ENCODE measurements around the gene HECW1. TPM values are rescaled to one million over a fixed set of nuclear protein-coding genes. Genes with fewer than 3 reads are reported as not detected.

The HECW1 gene
- total and polyA plus RNA-seq, 2 experiments from 2014 or later, result 2.0 to 4.8 TPM

DNA sequence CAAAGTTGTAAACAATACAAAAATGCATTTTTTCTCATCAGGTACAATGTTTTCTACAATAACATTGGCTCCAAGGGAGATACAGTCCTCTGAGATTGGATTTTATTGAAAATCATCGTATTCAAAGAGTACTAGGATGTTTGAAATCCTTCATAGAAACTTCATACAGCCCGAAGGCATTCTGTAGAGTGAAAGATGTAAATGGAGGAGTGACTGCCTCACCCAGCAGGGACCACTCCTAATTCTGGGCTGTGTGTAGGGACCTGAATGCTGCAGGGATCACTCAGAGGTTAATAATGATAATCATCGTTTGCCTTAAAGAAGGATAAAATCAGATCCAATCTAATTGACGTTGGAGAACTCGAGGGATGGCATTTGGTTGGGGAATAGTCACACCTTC, 198.6 kb downstream of the HECW1 start:
- 88% methylated on average over 5 of the region's 5 CpGs for WGBS, 2 experiments (ENCODE audit: low coverage in 1 of 2, low lambda C conversion rate in 2 of 2, missing lambda C conversion rate in 2 of 2)
- Histone ChIP-seq H3K27ac (no peak overlapping the region), H3K4me3 (no peak overlapping the region), H4K20me1 (ENCODE audit: insufficient read depth) (no peaks in the 10 kb centered on the region), H3K36me3 (ENCODE audit: low read depth) (no peaks in the 10 kb centered on the region), H3K9me3 (ENCODE audit: low read depth) (no peaks in the 10 kb centered on the region), H3K9ac (no peak overlapping the region), H3K9me2 (ENCODE audit: insufficient read depth) (no peaks in the 10 kb centered on the region), H3K4me1 (ENCODE audit: insufficient read depth) (no peaks in the 10 kb centered on the region), H3K27me3 (replicated peaks; ENCODE audit: insufficient read depth) (no peaks in the 10 kb centered on the region), H3F3A (ENCODE audit: insufficient read depth) (no peaks in the 10 kb centered on the region), H3K4me2 (ENCODE audit: unreplicated experiment) (no peak overlapping the region), H2AFZ (no peak overlapping the region), H3K79me2 (ENCODE audit: insufficient read depth) (no peaks in the 10 kb centered on the region)
- TF ChIP-seq EZH2phosphoT487 (IDR thresholded peaks at IDR 0.05; ENCODE audit: insufficient read depth, low read depth) (no peak), EZH2 (IDR thresholded peaks at IDR 0.05; ENCODE audit: insufficient read depth, poor library complexity, severe bottlenecking) (no peak)
- in situ Hi-C loops (cut with MboI), result no loop called here
- DNase-seq, result no peak

DNA sequence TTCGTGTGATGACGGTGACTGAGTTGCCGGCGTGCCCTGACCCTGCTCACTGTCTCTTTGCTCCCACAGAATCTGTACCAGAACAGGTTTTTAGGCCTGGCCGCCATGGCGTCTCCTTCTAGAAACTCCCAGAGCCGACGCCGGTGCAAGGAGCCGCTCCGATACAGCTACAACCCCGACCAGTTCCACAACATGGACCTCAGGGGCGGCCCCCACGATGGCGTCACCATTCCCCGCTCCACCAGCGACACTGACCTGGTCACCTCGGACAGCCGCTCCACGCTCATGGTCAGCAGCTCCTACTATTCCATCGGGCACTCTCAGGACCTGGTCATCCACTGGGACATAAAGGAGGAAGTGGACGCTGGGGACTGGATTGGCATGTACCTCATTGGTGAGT, 199.2 kb downstream of the HECW1 start:
- Histone ChIP-seq H3K9ac (no peak overlapping the region), H3K4me3 (no peak overlapping the region), H4K20me1 (ENCODE audit: insufficient read depth) (no peaks in the 10 kb centered on the region), H3F3A (ENCODE audit: insufficient read depth) (no peaks in the 10 kb centered on the region), H3K36me3 (ENCODE audit: low read depth) (no peaks in the 10 kb centered on the region), H3K79me2 (ENCODE audit: insufficient read depth) (no peaks in the 10 kb centered on the region), H3K9me2 (ENCODE audit: insufficient read depth) (no peaks in the 10 kb centered on the region), H3K9me3 (ENCODE audit: low read depth) (no peaks in the 10 kb centered on the region), H3K27ac (no peak overlapping the region), H3K4me2 (ENCODE audit: unreplicated experiment) (no peak overlapping the region), H2AFZ (no peak overlapping the region), H3K27me3 (replicated peaks; ENCODE audit: insufficient read depth) (no peaks in the 10 kb centered on the region), H3K4me1 (ENCODE audit: insufficient read depth) (no peaks in the 10 kb centered on the region)
- 96% methylated on average over 16 to 22 of the region's 22 CpGs for WGBS, 2 experiments (ENCODE audit: low coverage in 1 of 2, low lambda C conversion rate in 2 of 2, missing lambda C conversion rate in 2 of 2)
- DNase-seq, result no peak
- in situ Hi-C loops (cut with MboI), result no loop called here
- TF ChIP-seq EZH2 (IDR thresholded peaks at IDR 0.05; ENCODE audit: insufficient read depth, poor library complexity, severe bottlenecking) (no peak), EZH2phosphoT487 (IDR thresholded peaks at IDR 0.05; ENCODE audit: insufficient read depth, low read depth) (no peak)

DNA sequence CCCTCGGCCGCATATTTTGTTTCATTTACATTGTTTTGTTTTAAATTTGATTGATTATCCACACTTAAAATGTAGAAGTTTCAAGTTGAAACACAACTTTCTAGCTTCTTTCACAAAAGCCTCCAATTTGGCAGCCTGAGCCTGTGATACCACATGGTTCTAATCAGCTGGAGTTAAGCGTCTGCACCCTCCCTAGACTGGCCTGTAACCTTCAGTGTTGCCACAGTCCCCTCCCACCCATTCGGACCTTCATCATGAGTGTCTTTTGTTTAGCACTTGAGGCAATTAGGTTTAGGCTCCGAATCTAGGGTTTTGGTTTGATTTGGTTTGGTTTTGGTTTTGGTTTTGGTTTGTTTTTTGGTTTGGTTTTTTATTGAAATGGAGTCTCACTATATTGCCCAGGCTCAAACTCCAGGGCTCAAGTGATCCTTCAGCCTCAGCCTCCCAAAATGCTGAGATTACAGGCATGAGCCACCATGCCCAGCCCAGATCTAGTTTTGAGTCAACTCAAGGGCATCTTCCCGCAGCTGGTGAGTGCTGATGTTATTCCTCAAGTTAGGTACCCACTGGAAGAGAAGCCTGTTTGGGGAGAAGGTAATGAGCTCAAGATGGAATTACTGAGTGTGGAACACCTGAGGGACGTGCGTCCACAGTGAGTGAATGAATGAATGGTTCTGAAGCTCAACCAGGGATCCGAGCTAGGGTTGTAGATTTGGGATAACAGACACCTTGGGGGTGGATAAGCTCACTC, 201.4 kb downstream of the HECW1 start:
- no peak overlapping the region for H3K9ac ChIP-seq
- no peak overlapping the region for H3K4me2 ChIP-seq (ENCODE audit: unreplicated experiment)
- no peaks in the 10 kb centered on the region for H3K9me2 ChIP-seq (ENCODE audit: insufficient read depth)
- in situ Hi-C loops (cut with MboI), result no loop called here
- H3K36me3 ChIP-seq (ENCODE audit: low read depth), result no peaks in the 10 kb centered on the region
- DNase-seq, result no peak
- no peaks in the 10 kb centered on the region for H4K20me1 ChIP-seq (ENCODE audit: insufficient read depth)
- H3K4me3 ChIP-seq, result no peak overlapping the region
- H3K79me2 ChIP-seq (ENCODE audit: insufficient read depth), result no peaks in the 10 kb centered on the region
- H3K9me3 ChIP-seq (ENCODE audit: low read depth), result no peaks in the 10 kb centered on the region
- no peak overlapping the region for H3K27ac ChIP-seq
- TF ChIP-seq EZH2 (IDR thresholded peaks at IDR 0.05; ENCODE audit: insufficient read depth, poor library complexity, severe bottlenecking) (no peak), EZH2phosphoT487 (IDR thresholded peaks at IDR 0.05; ENCODE audit: insufficient read depth, low read depth) (no peak)
- H3F3A ChIP-seq (ENCODE audit: insufficient read depth), result no peaks in the 10 kb centered on the region
- H2AFZ ChIP-seq, result no peak overlapping the region
- no peaks in the 10 kb centered on the region for H3K27me3 ChIP-seq (replicated peaks; ENCODE audit: insufficient read depth)
- H3K4me1 ChIP-seq (ENCODE audit: insufficient read depth), result no peaks in the 10 kb centered on the region
- WGBS, 2 experiments (ENCODE audit: low coverage in 1 of 2, low lambda C conversion rate in 2 of 2, missing lambda C conversion rate in 2 of 2), result 78 to 80% methylated on average over 9 of the region's 9 CpGs

DNA sequence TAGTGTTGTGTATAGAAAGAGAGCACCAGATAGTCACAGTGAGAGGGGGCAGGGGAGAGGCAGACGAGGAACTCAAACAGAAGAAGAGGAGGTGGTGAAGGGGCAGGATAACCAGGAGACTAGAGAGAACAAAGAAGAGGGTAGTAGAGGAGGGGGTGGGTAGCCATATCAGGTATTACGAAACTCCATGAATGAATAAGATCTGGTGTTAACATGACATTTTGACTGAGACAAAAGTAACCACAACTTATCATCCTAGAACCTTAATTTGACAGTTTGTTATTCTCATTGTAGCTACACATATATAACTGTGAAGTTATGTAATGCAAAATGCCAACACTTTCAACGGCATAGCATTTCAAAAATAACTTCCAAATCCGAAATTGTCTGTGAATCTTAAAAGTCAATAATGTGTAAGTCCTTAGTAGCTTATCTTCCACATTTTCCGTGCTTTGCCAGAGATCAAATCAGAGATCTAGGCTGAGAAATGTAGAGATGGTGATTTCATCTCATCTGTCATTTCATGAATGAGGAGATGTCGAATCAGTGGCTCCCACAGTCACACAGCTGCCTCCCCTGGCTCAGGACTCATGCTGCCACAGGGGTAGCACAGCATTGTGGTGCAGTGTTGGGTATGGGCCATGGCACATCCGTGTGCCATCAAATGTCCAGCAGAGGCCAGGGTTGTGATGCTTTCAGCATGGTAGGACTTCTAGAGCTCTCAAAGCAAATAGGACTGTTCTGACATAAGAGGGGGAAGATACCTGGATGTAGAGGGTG, 202.1 kb downstream of the HECW1 start:
- no peaks in the 10 kb centered on the region for H3K9me2 ChIP-seq (ENCODE audit: insufficient read depth)
- no peak overlapping the region for H3K4me2 ChIP-seq (ENCODE audit: unreplicated experiment)
- TF ChIP-seq EZH2phosphoT487 (IDR thresholded peaks at IDR 0.05; ENCODE audit: insufficient read depth, low read depth) (no peak), EZH2 (IDR thresholded peaks at IDR 0.05; ENCODE audit: insufficient read depth, poor library complexity, severe bottlenecking) (no peak)
- no peak for DNase-seq
- no peaks in the 10 kb centered on the region for H3K36me3 ChIP-seq (ENCODE audit: low read depth)
- H3K4me1 ChIP-seq (ENCODE audit: insufficient read depth), result no peaks in the 10 kb centered on the region
- H3K27me3 ChIP-seq (replicated peaks; ENCODE audit: insufficient read depth), result no peaks in the 10 kb centered on the region
- H2AFZ ChIP-seq, result no peak overlapping the region
- no peaks in the 10 kb centered on the region for H3K9me3 ChIP-seq (ENCODE audit: low read depth)
- no peaks in the 10 kb centered on the region for H3F3A ChIP-seq (ENCODE audit: insufficient read depth)
- no peaks in the 10 kb centered on the region for H4K20me1 ChIP-seq (ENCODE audit: insufficient read depth)
- 88 to 90% methylated on average over 7 of the region's 7 CpGs for WGBS, 2 experiments (ENCODE audit: low coverage in 1 of 2, low lambda C conversion rate in 2 of 2, missing lambda C conversion rate in 2 of 2)
- no peak overlapping the region for H3K9ac ChIP-seq
- H3K27ac ChIP-seq, result no peak overlapping the region
- in situ Hi-C loops (cut with MboI), result no loop called here
- H3K79me2 ChIP-seq (ENCODE audit: insufficient read depth), result no peaks in the 10 kb centered on the region
- no peak overlapping the region for H3K4me3 ChIP-seq
